HG03378 (cell line): Measurements from ENCODE around the gene COX7A2.
A peak's percentile ranks its signal among the peaks of the same experiment; 100 is the strongest.

Source experiments
- ATAC-seq: cut with Tn5 transposase; IDR thresholded peaks from one replicate; pipeline ENCODE4 v1.9.1; 2021; ENCODE audit warnings: mild to moderate bottlenecking, moderate library complexity; ENCODE audit not compliant: unreplicated experiment

COX7A2 gene

GRCh38 chr6:75268988-75269354 lies 25.4 kb upstream of the COX7A2 start:
- ATAC-seq = no peak

- no peak for ATAC-seq
Measured at GRCh38 chr6:75268121-75268987, 24.8 kb upstream of the COX7A2 start.

GRCh38 chr6:75267461-75267860 lies 23.9 kb upstream of the COX7A2 start:
- no peak for ATAC-seq

- ATAC-seq = peak; percentile 76
Measured at GRCh38 chr6:75266716-75267291, 23.2 kb upstream of the COX7A2 start.

GRCh38 chr6:75263401-75263750 lies 19.8 kb upstream of the COX7A2 start:
- no peak for ATAC-seq

- no peak for ATAC-seq
Measured at GRCh38 chr6:75262716-75263400, 19.3 kb upstream of the COX7A2 start.

- ATAC-seq = no peak
Measured at GRCh38 chr6:75261299-75261698, 17.7 kb upstream of the COX7A2 start.

- ATAC-seq = no peak
Measured at GRCh38 chr6:75257343-75258087, 13.9 kb upstream of the COX7A2 start.

- ATAC-seq = no peak
Measured at GRCh38 chr6:75250552-75250951, 7.0 kb upstream of the COX7A2 start.

GRCh38 chr6:75249837-75250236 lies 6.2 kb upstream of the COX7A2 start:
- no peak for ATAC-seq

GRCh38 chr6:75246386-75246785 lies 2.8 kb upstream of the COX7A2 start:
- no peak for ATAC-seq

GRCh38 chr6:75244063-75244584 lies 523 bp upstream of the COX7A2 start:
- ATAC-seq = no peak

- ATAC-seq = no peak
Measured at GRCh38 chr6:75236630-75237029, 7.0 kb downstream of the COX7A2 start.

- no peak for ATAC-seq
Measured at GRCh38 chr6:75235271-75235670, 8.3 kb downstream of the COX7A2 start.

- ATAC-seq = no peak
Measured at GRCh38 chr6:75234126-75234865, 9.3 kb downstream of the COX7A2 start.

- ATAC-seq = no peak
Measured at GRCh38 chr6:75233092-75233615, 10.4 kb downstream of the COX7A2 start.

GRCh38 chr6:75230484-75231325 lies 12.9 kb downstream of the COX7A2 start:
- no peak for ATAC-seq

GRCh38 chr6:75224303-75224926 lies 19.2 kb downstream of the COX7A2 start:
- ATAC-seq = no peak

GRCh38 chr6:75223428-75223827 lies 20.2 kb downstream of the COX7A2 start:
- ATAC-seq = no peak
